Peyer's patch (tissue), 4 donors: ENCODE data around the gene IL1RAPL1. TPM values are rescaled to one million over a fixed set of nuclear protein-coding genes. Genes with fewer than 3 reads are reported as not detected.

ENCODE experiments used
- DNase-seq, 3 donors: peaks; one replicate each; pipeline ENCODE4 v3.0.0-alpha.2; 2017 to 2019
- H3K27ac ChIP-seq, 4 donors: fragments of 200-600 bp; sonication (generic); one replicate each; pipeline ENCODE4 v1.5.1; 2016 to 2019
- H3K27me3 ChIP-seq, 2 donors: fragments of 200-600 bp; sonication (generic); one replicate each; pipeline ENCODE4 v1.5.1; 2019
- H3K36me3 ChIP-seq, 3 donors: fragments of 200-600 bp; sonication (generic); one replicate each; pipeline ENCODE4 v1.5.1; 2016 to 2019
- H3K4me1 ChIP-seq, 4 donors: fragments of 200-600 bp; sonication (generic); one replicate each; pipeline ENCODE4 v1.5.1; 2016 to 2019
- H3K4me3 ChIP-seq, 4 donors: fragments of 200-600 bp; sonication (generic); 1 replicate in 3 of 4; 2 replicates in 1 of 4; pipeline ENCODE4 v1.5.1; 2016 to 2019; ENCODE audit warnings: mild to moderate bottlenecking in 1 of 4
- H3K9me3 ChIP-seq, 4 donors: fragments of 200-600 bp; sonication (generic); one replicate each; pipeline ENCODE4 v1.5.1; 2016 to 2019; ENCODE audit warnings: mild to moderate bottlenecking in 1 of 4
- CTCF ChIP-seq, 6 experiments: fragments of 450-650 bp in 4 of 6; fragments of 200-600 bp in 2 of 6; sonication (generic) in 1 of 6; IDR thresholded peaks; one replicate each; pipeline ENCODE4 v1.5.1; 2017 to 2019; ENCODE audit warnings: antibody characterized with exemption in 6 of 6, mild to moderate bottlenecking in 3 of 6, moderate library complexity in 1 of 6
- POLR2A ChIP-seq, 2 donors: fragments of 450-650 bp; IDR thresholded peaks; one replicate each; pipeline ENCODE4 v1.5.1; 2017; ENCODE audit warnings: antibody characterized with exemption in 2 of 2, mild to moderate bottlenecking in 2 of 2, moderate library complexity in 2 of 2
- total RNA-seq, 4 donors: library from RNA; depleted of rRNA; stranded (reverse); fragments of >200 nt; gene quantifications; one replicate each; pipeline ENCODE4 v1.1.0, GENCODE V29; 2016

IL1RAPL1 gene
- total RNA-seq, 4 donors from 2014 or later = not detected

GRCh38 chrX:29858714-29859113 is 1271.5 kb downstream of the IL1RAPL1 start:
- H3K4me1 ChIP-seq = no peaks in the 10 kb centered on the region
- H3K27me3 ChIP-seq = no peaks in the 10 kb centered on the region
- no peak overlapping the region for H3K27ac ChIP-seq
- peaks cover 0 to 3% (median 0%) of the 10 kb centered on the region in 4 donors for H3K9me3 ChIP-seq
- no peak for TF ChIP-seq POLR2A (IDR thresholded peaks at IDR 0.05)
- TF ChIP-seq CTCF (IDR thresholded peaks at IDR 0.05) = no peak
- no peak overlapping the region for H3K4me3 ChIP-seq
- DNase-seq = no peak
- no peaks in the 10 kb centered on the region for H3K36me3 ChIP-seq

GRCh38 chrX:29862126-29862677 is 1275.0 kb downstream of the IL1RAPL1 start:
- H3K4me1 ChIP-seq = no peaks in the 10 kb centered on the region
- no peak overlapping the region for H3K4me3 ChIP-seq
- no peak overlapping the region for H3K27ac ChIP-seq
- no peak for DNase-seq
- TF ChIP-seq CTCF (IDR thresholded peaks at IDR 0.05) = no peak
- no peak for TF ChIP-seq POLR2A (IDR thresholded peaks at IDR 0.05)
- no peaks in the 10 kb centered on the region for H3K27me3 ChIP-seq
- H3K9me3 ChIP-seq = peaks cover 0 to 3% (median 0%) of the 10 kb centered on the region in 4 donors
- H3K36me3 ChIP-seq = no peaks in the 10 kb centered on the region

- Histone ChIP-seq H3K9me3 (no peaks in the 10 kb centered on the region), H3K27me3 (no peaks in the 10 kb centered on the region), H3K27ac (no peak overlapping the region), H3K4me1 (no peaks in the 10 kb centered on the region), H3K4me3 (no peak overlapping the region), H3K36me3 (no peaks in the 10 kb centered on the region)
- no peak for DNase-seq
- TF ChIP-seq CTCF (IDR thresholded peaks at IDR 0.05) (no peak), POLR2A (IDR thresholded peaks at IDR 0.05) (no peak)
Observed at GRCh38 chrX:29867971-29868370, 1280.7 kb downstream of the IL1RAPL1 start.

- DNase-seq = no peak
- Histone ChIP-seq H3K4me3 (no peak overlapping the region), H3K36me3 (no peaks in the 10 kb centered on the region), H3K9me3 (no peaks in the 10 kb centered on the region), H3K27ac (no peak overlapping the region), H3K27me3 (no peaks in the 10 kb centered on the region), H3K4me1 (no peaks in the 10 kb centered on the region)
- no peak for TF ChIP-seq POLR2A (IDR thresholded peaks at IDR 0.05)
- no peak for TF ChIP-seq CTCF (IDR thresholded peaks at IDR 0.05)
Observed at GRCh38 chrX:29869837-29870236, 1282.6 kb downstream of the IL1RAPL1 start.

DNA sequence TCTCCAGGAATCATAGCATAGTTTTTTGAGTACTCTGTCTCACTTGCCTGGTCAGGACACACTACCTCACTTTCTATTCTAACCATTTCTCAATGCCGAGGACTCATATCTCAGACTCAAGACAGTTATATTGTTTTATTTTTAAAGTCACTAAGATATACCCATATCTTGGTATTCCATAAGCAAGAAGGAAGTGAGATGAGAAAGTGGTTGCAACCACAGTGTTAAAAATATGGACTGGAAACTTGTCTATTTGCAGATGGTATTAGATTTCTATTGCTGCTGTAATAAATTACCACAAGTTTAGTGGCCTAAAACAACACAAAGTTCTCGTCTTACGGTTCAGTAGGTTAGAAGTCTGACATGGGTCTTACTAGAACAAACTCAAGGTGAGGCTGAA is 1283.4 kb downstream of the IL1RAPL1 start:
- no peaks in the 10 kb centered on the region for H3K36me3 ChIP-seq
- no peaks in the 10 kb centered on the region for H3K9me3 ChIP-seq
- TF ChIP-seq POLR2A (IDR thresholded peaks at IDR 0.05) (no peak), CTCF (IDR thresholded peaks at IDR 0.05) (no peak)
- no peak overlapping the region for H3K27ac ChIP-seq
- H3K27me3 ChIP-seq = no peaks in the 10 kb centered on the region
- no peak for DNase-seq
- H3K4me3 ChIP-seq = no peak overlapping the region
- H3K4me1 ChIP-seq = no peaks in the 10 kb centered on the region

- TF ChIP-seq CTCF (IDR thresholded peaks at IDR 0.05) (no peak), POLR2A (IDR thresholded peaks at IDR 0.05) (no peak)
- Histone ChIP-seq H3K4me1 (no peaks in the 10 kb centered on the region), H3K36me3 (no peaks in the 10 kb centered on the region), H3K27ac (no peak overlapping the region), H3K9me3 (no peaks in the 10 kb centered on the region), H3K27me3 (no peaks in the 10 kb centered on the region), H3K4me3 (no peak overlapping the region)
- no peak for DNase-seq
Observed at GRCh38 chrX:29872831-29873230, 1285.6 kb downstream of the IL1RAPL1 start.
